SU-DHL-6 (cell line): ENCODE measurements around the gene DLG1.

ENCODE experiments used
- H2AFZ ChIP-seq: fragments of 200-600 bp; sonication (generic); 2 replicates; pipeline ENCODE4 v1.6.1; 2014; ENCODE audit warnings: low read depth, mild to moderate bottlenecking, moderate library complexity, mixed read lengths, antibody characterized with exemption, low read length; ENCODE audit not compliant: severe bottlenecking
- H3F3A ChIP-seq: fragments of 200-600 bp; shearing (Covaris generic); 2 replicates; pipeline ENCODE4 v1.6.0; 2016; ENCODE audit warnings: antibody characterized with exemption, mild to moderate bottlenecking; ENCODE audit not compliant: insufficient read depth
- H3K27ac ChIP-seq: fragments of 200-600 bp; sonication (generic); 2 replicates; pipeline ENCODE4 v1.5.1; 2016; ENCODE audit warnings: low read depth, mild to moderate bottlenecking, low read length, moderate library complexity, mixed read lengths
- H3K27me3 ChIP-seq: fragments of 200-600 bp; sonication (generic), shearing (Covaris generic); 2 replicates; pipeline ENCODE4 v1.6.0; 2014; ENCODE audit warnings: mild to moderate bottlenecking, low read length
- H3K36me3 ChIP-seq: fragments of 200-600 bp; sonication (generic); 2 replicates; pipeline ENCODE4 v1.6.1; 2014; ENCODE audit warnings: mild to moderate bottlenecking, low read length, mixed read lengths
- H3K4me2 ChIP-seq: fragments of 300-600, 200-600 bp; shearing (Covaris generic), sonication (generic); 2 replicates; pipeline ENCODE4 v1.6.0; 2014; ENCODE audit warnings: low read length, low read depth, mild to moderate bottlenecking; ENCODE audit not compliant: poor library complexity, severe bottlenecking
- H3K4me3 ChIP-seq: fragments of 200-600 bp; sonication (generic); 2 replicates; pipeline ENCODE4 v1.5.1; 2014; ENCODE audit warnings: antibody characterized with exemption, low read length, mild to moderate bottlenecking, mixed read lengths; ENCODE audit not compliant: insufficient read depth, poor library complexity, severe bottlenecking
- H3K79me2 ChIP-seq: fragments of 200-600 bp; sonication (generic); 2 replicates; pipeline ENCODE4 v1.6.1; 2014; ENCODE audit warnings: mild to moderate bottlenecking, low read length, moderate library complexity; ENCODE audit not compliant: insufficient read depth
- H3K9ac ChIP-seq: fragments of 200-600 bp; sonication (generic); 2 replicates; pipeline ENCODE4 v1.7.0; 2014; ENCODE audit warnings: mild to moderate bottlenecking, low read length
- H3K9me2 ChIP-seq: fragments of 200-600 bp; sonication (generic); replicated peaks from 2 replicates; pipeline ENCODE4 v1.6.1; 2014; ENCODE audit warnings: low read length; ENCODE audit not compliant: insufficient read depth
- H3K9me3 ChIP-seq: fragments of 200-600 bp; sonication (generic); 2 replicates; pipeline ENCODE4 v1.6.1; 2014; ENCODE audit warnings: low read length, mixed read lengths; ENCODE audit not compliant: insufficient read depth
- H4K20me1 ChIP-seq: fragments of 200-600 bp; sonication (generic); 2 replicates; pipeline ENCODE4 v1.6.1; 2014; ENCODE audit warnings: low read depth, mild to moderate bottlenecking, antibody characterized with exemption, low read length, moderate library complexity, mixed read lengths
- EZH2phosphoT487 ChIP-seq: fragments of 200-600 bp; sonication (generic), shearing (Covaris generic); conservative IDR thresholded peaks from 2 replicates; pipeline ENCODE4 v1.6.1; 2018; ENCODE audit warnings: mild to moderate bottlenecking, antibody characterized with exemption, low read length, moderate library complexity, mixed read lengths
- TF ChIP-seq, protein P1 (sequence below): fragments of 200-600 bp; sonication (generic); IDR thresholded peaks from one replicate; pipeline ENCODE4 v1.5.1; 2017; ENCODE audit warnings: antibody characterized with exemption, mild to moderate bottlenecking, low read length, moderate library complexity; ENCODE audit not compliant: insufficient read depth, poor library complexity, severe bottlenecking

Gene DLG1

DNA sequence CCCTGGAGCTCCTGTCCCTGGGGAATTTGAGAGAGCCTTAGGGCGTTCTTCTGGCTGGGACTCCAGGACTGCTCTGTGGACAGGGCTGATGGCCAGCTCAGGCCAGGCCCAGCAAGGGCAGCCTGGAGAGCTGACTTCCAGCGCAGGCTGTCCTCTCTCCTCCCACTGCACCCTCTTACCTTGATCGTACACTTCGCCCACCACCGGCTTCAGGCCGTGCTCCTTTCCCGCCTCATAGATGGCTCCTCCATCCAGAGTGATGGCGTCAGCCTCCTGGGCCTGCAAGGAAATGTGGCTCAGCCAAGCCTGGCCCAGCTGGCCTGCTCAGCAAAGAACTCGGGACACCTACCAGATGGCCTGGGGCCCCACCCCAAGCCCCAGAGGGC is 271.9 kb downstream of the DLG1 start:
- Histone ChIP-seq H3K9me2 (no peaks in the 10 kb centered on the region), H3F3A (peaks cover 4% of the 10 kb centered on the region; the same call in 1 of the 2 replicates), H2AFZ (no peak overlapping the region), H3K79me2 (no peaks in the 10 kb centered on the region), H3K9me3 (no peaks in the 10 kb centered on the region), H3K4me2 (no peak overlapping the region), H3K27me3 (no peaks in the 10 kb centered on the region), H3K4me3 (no peak overlapping the region), H4K20me1 (no peaks in the 10 kb centered on the region), H3K36me3 (no peaks in the 10 kb centered on the region), H3K9ac (no peak overlapping the region), H3K27ac (no peak overlapping the region)
- TF ChIP-seq, protein P1, sequence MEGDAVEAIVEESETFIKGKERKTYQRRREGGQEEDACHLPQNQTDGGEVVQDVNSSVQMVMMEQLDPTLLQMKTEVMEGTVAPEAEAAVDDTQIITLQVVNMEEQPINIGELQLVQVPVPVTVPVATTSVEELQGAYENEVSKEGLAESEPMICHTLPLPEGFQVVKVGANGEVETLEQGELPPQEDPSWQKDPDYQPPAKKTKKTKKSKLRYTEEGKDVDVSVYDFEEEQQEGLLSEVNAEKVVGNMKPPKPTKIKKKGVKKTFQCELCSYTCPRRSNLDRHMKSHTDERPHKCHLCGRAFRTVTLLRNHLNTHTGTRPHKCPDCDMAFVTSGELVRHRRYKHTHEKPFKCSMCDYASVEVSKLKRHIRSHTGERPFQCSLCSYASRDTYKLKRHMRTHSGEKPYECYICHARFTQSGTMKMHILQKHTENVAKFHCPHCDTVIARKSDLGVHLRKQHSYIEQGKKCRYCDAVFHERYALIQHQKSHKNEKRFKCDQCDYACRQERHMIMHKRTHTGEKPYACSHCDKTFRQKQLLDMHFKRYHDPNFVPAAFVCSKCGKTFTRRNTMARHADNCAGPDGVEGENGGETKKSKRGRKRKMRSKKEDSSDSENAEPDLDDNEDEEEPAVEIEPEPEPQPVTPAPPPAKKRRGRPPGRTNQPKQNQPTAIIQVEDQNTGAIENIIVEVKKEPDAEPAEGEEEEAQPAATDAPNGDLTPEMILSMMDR = no peak
- TF ChIP-seq EZH2phosphoT487 = no peak

DNA sequence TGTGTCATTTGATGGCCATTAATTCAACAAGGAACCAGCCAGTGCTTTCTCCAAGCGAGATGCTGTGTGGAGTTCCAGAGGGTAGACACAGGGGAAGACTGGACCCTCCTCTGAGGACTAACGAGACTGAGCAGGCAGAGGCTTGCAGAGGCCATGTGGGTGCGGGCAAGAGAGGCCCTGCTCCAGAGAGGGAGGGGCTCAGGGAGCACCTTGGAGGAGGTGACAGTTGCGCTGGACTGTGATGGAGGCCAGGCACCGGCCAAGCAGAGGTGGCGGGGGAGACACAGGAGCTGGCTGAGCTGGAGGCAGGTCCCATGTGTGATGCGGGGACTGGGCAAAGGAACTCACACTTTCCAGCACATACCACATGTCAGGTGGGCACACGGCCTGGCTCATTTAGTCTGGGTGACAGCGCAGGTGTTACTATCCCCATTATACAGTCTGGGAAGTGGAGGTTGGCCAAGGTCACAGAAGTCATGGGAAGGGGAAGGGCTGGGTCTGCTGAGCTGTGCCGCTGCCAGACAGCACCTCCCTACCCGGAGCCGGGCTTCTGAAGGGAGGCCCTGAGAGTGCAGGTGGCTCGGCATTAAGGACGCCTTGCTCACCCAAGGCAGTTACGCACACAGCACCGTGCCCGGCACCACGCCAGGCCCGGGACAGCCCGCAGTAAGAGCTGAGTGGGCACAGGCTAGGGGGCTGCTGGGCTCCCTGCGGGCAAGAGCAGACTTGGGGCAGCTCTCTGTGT is 272.5 kb downstream of the DLG1 start:
- no peaks in the 10 kb centered on the region for H4K20me1 ChIP-seq

DNA sequence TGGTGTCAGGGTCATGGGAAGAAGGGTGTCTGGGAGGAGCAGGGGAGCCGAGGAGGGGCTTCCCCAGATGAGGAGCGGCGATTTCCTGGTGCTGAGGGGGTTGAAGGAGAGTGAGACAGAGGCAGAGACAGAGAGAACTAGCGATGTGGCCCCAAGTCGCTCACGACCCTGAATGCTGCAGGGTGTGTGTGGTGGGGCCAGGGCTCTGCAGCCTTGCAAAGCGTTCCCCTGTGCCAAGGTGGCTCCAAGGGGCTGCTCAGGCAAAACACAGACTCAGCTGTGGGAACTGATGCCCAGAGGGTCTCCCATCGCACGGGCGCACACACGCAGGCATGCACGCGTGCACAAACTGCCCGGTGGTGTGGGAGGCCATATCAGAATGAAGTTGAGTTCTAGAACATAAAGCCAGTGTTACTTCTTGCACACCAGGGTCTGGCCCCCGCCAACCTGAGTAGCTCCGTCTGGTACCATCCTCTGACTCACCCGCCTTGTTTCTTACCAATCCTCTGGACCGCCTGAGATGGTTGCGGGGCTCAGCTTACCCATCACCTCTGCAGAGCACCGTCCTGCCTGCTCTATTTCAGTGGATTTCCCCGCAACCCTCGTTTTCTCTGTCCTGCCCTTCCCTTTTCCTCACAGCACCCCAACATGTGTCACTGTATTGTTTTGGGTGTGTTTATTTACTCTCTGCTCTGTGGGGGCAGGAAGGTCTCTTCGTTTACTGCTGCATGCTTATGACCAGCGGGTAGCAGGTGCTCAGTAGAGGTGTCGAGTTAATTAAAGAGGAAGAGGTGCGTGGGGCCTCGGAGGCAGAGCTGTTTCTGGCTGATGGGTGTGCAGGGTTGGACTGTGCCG is 273.3 kb downstream of the DLG1 start:
- Histone ChIP-seq H4K20me1 (no peaks in the 10 kb centered on the region), H3K9me2 (no peaks in the 10 kb centered on the region), H3K27ac (no peak overlapping the region), H3K9ac (no peak overlapping the region), H3K79me2 (no peaks in the 10 kb centered on the region), H3K36me3 (no peaks in the 10 kb centered on the region), H3F3A (peaks cover 4% of the 10 kb centered on the region; the same call in 1 of the 2 replicates), H3K4me3 (no peak overlapping the region), H3K27me3 (no peaks in the 10 kb centered on the region), H3K9me3 (no peaks in the 10 kb centered on the region), H2AFZ (no peak overlapping the region), H3K4me2 (no peak overlapping the region)
- TF ChIP-seq, protein P1 = no peak
- TF ChIP-seq EZH2phosphoT487 = no peak

More for the DNA sequence above, 272.5 kb downstream of the DLG1 start:
- no peak overlapping the region for H3K4me3 ChIP-seq
- no peaks in the 10 kb centered on the region for H3K27me3 ChIP-seq
- no peak for TF ChIP-seq EZH2phosphoT487
- TF ChIP-seq, protein P1 = no peak
- H3K79me2 ChIP-seq = no peaks in the 10 kb centered on the region
- H3K9me3 ChIP-seq = no peaks in the 10 kb centered on the region
- H3K4me2 ChIP-seq = no peak overlapping the region
- H3K9me2 ChIP-seq = no peaks in the 10 kb centered on the region
- peaks cover 4% of the 10 kb centered on the region; the same call in 1 of the 2 replicates for H3F3A ChIP-seq
- no peak overlapping the region for H2AFZ ChIP-seq
- H3K36me3 ChIP-seq = no peaks in the 10 kb centered on the region
- no peak overlapping the region for H3K9ac ChIP-seq
- no peak overlapping the region for H3K27ac ChIP-seq
